ENCODE data around the gene TMEM59L. TPM values are rescaled to one million over a fixed set of nuclear protein-coding genes. Genes with fewer than 3 reads are reported as not detected.

The TMEM59L gene
- total and polyA plus RNA-seq, 9 of the 15 experiments (the other 6 are each of a cell fraction or from before 2014, with no cell fraction given) = 0.37 TPM; not detected in 8

GRCh38 chr19:18658366-18658855, 45.7 kb downstream of the TMEM59L start:
- in situ Hi-C loops (cut with MboI) = no loop called here
- H3K4me2 ChIP-seq (ENCODE audit: insufficient read depth, low read length) = no peak overlapping the region
- TF ChIP-seq MTA2 (IDR thresholded peaks at IDR 0.05; ENCODE audit: low read depth) = no peak
- TF ChIP-seq, protein P1, sequence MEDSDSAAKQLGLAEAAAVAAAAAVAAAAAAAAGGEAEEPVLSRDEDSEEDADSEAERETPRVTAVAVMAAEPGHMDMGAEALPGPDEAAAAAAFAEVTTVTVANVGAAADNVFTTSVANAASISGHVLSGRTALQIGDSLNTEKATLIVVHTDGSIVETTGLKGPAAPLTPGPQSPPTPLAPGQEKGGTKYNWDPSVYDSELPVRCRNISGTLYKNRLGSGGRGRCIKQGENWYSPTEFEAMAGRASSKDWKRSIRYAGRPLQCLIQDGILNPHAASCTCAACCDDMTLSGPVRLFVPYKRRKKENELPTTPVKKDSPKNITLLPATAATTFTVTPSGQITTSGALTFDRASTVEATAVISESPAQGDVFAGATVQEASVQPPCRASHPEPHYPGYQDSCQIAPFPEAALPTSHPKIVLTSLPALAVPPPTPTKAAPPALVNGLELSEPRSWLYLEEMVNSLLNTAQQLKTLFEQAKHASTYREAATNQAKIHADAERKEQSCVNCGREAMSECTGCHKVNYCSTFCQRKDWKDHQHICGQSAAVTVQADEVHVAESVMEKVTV (CRISPR knock-in tag; IDR thresholded peaks at IDR 0.05) = no peak
- TF ChIP-seq ZBTB8A (IDR thresholded peaks at IDR 0.05; ENCODE audit: partially characterized antibody) = no peak
- TF ChIP-seq CLOCK (CRISPR knock-in tag; IDR thresholded peaks at IDR 0.05; ENCODE audit: borderline replicate concordance) = no peak
- no peak for TF ChIP-seq HSF4 (CRISPR knock-in tag; IDR thresholded peaks at IDR 0.05; ENCODE audit: borderline replicate concordance)
- no peak for TF ChIP-seq IFI16 (CRISPR knock-in tag; IDR thresholded peaks at IDR 0.05)
- TF ChIP-seq ZBTB40 (IDR thresholded peaks at IDR 0.05) = no peak
- TF ChIP-seq ZBTB40 (CRISPR knock-in tag; IDR thresholded peaks at IDR 0.05) = no peak
- no peak for TF ChIP-seq SRSF9 (IDR thresholded peaks at IDR 0.05; ENCODE audit: borderline replicate concordance, low read depth, low read length)

More at GRCh38 chr19:18658366-18658855, 45.7 kb downstream of the TMEM59L start:
- 33% methylated on average over 3 of the region's 4 CpGs for WGBS (ENCODE audit: insufficient coverage, low coverage, missing lambda C conversion rate)
- FAIRE-seq (no peak), ATAC-seq (no peak), DNase-seq (ENCODE audit: extremely low read depth in 1 of 4, low spot score in 3 of 4) (no peak)
- Histone ChIP-seq H3K9me1 (ENCODE audit: control insufficient read depth, insufficient read depth, low read length) (no peaks in the 10 kb centered on the region), H4K20me1 (replicated peaks; ENCODE audit: control insufficient read depth, insufficient read depth, low read length) (peaks cover 43% of the 10 kb centered on the region; the same call in 1 of the 2 replicates), H3K27me3 (ENCODE audit: control insufficient read depth in 2 of 2, insufficient read depth in 2 of 2, low read length in 2 of 2) (no peaks in the 10 kb centered on the region), H3K4me1 (replicated peaks in 1 of 2; ENCODE audit: control insufficient read depth in 2 of 2, insufficient read depth in 2 of 2, low read length in 2 of 2) (peaks cover 7 to 58% of the 10 kb centered on the region in 2 experiments; a peak in 4 of 5 replicates), H3K4me3 (no peak overlapping the region), H3K36me3 (ENCODE audit: control insufficient read depth, insufficient read depth, low read length) (no peaks in the 10 kb centered on the region; the same call in 2 of the 3 replicates), H3K9me3 (replicated peaks; ENCODE audit: control insufficient read depth, insufficient read depth, low read depth, low read length) (no peaks in the 10 kb centered on the region), H3K27ac (ENCODE audit: extremely low read depth, low read depth, low read length) (no peak overlapping the region), H3K9ac (ENCODE audit: insufficient read depth in 1 of 2, low read depth in 2 of 2, low read length in 2 of 2) (no peak overlapping the region; a peak in 1 of 4 replicates), H3K79me2 (ENCODE audit: control insufficient read depth, insufficient read depth, low read length) (no peaks in the 10 kb centered on the region), H2AFZ (ENCODE audit: low read depth, low read length) (no peak overlapping the region)
- ChIA-PET POLR2A (interaction anchor here (1.1 kb wide), 1 partner anchor 14 kb away, joined by 3 read pairs; no protein-coding TSS in a partner anchor), CTCF (ENCODE audit: low intra/inter-chr PET ratio) (no interaction called here)
- BruUV-seq (replicated peaks) = no TSS peak
- intact Hi-C loops (cut with micrococcal nuclease) = no loop called here
